Spleen (tissue), 11 donors: ENCODE measurements around the gene RASSF3. TPM values are rescaled to one million over a fixed set of nuclear protein-coding genes. Genes with fewer than 3 reads are reported as not detected.

Experiments
- DNase-seq: peaks from one replicate; pipeline ENCODE4 v3.0.0-alpha.2; 2020
- H3K27ac ChIP-seq, 8 donors: fragments of 200-600 bp; sonication (generic) in 7 of 8; 1 replicate in 4 of 8; 2 replicates in 4 of 8; pipeline versions ENCODE4 v1.5.0 to v1.8.0; 2016 to 2021; ENCODE audit warnings: inconsistent platforms in 4 of 8, mild to moderate bottlenecking in 4 of 8, moderate library complexity in 1 of 8
- H3K27me3 ChIP-seq, 7 donors: fragments of 200-600 bp; sonication (generic) in 6 of 7; replicated peaks in 1 of 7; 1 replicate in 4 of 7; 2 replicates in 3 of 7; pipeline versions ENCODE4 v1.5.0 to v1.8.0; 2016 to 2021; ENCODE audit warnings: inconsistent platforms in 3 of 7, mild to moderate bottlenecking in 1 of 7
- H3K36me3 ChIP-seq, 6 donors: fragments of 200-600 bp; sonication (generic) in 5 of 6; 1 replicate in 4 of 6; 2 replicates in 2 of 6; pipeline versions ENCODE4 v1.5.0 to v1.8.0; 2016 to 2021; ENCODE audit warnings: inconsistent platforms in 2 of 6
- H3K4me1 ChIP-seq, 6 donors: fragments of 200-600 bp; sonication (generic) in 5 of 6; 1 replicate in 3 of 6; 2 replicates in 3 of 6; pipeline versions ENCODE4 v1.5.0 to v1.8.0; 2016 to 2021; ENCODE audit warnings: inconsistent platforms in 3 of 6
- H3K4me3 ChIP-seq, 8 donors: fragments of 200-600 bp; sonication (generic) in 7 of 8; 1 replicate in 4 of 8; 2 replicates in 4 of 8; pipeline versions ENCODE4 v1.5.0 to v1.8.0; 2016 to 2021; ENCODE audit warnings: inconsistent platforms in 4 of 8, mild to moderate bottlenecking in 4 of 8, moderate library complexity in 2 of 8
- H3K9me3 ChIP-seq, 8 donors: fragments of 200-600 bp; sonication (generic) in 7 of 8; 1 replicate in 4 of 8; 2 replicates in 4 of 8; pipeline versions ENCODE4 v1.5.0 to v1.8.0; 2016 to 2021; ENCODE audit warnings: inconsistent platforms in 4 of 8
- POLR2A ChIP-seq, 3 donors: fragments of 450-650 bp; IDR thresholded peaks; one replicate each; pipeline ENCODE4 v1.5.1; 2017; ENCODE audit warnings: antibody characterized with exemption in 3 of 3, mild to moderate bottlenecking in 1 of 3
- POLR2AphosphoS5 ChIP-seq, 3 donors: sonication (generic); formaldehyde crosslinking; IDR thresholded peaks; one replicate each; pipeline ENCODE4 v1.5.1; 2017; ENCODE audit warnings: antibody characterized with exemption in 3 of 3
- WGBS, 5 donors: extraction: QIAGEN DNeasy Blood & Tissue Kit in 3 of 5; methylation state at CpG; one replicate each; pipeline versions ENCODE4 v1.1.5 to v1.1.7; 2013 to 2018; 5-methylcytosine and 5-hydroxymethylcytosine counted together
- intact Hi-C: fragments of 100-400 bp; cut with DNase I; formaldehyde crosslinking; loops from one replicate; pipeline ENCODE4 v1.15.0; 2023; ENCODE audit warnings: low total_unique reads
- polyA plus RNA-seq, 3 donors: library from polyadenylated mRNA; stranded (reverse); fragments of 200-250 nt; gene quantifications; one replicate each; pipeline ENCODE4 v1.2.1, GENCODE V29; 2013
- total RNA-seq, 7 donors: library from RNA; depleted of rRNA in 3 of 7; stranded (reverse); fragments of >200 nt in 3 of 7; fragmentation: NEBNext Ultra II Directional in 4 of 7; extraction: Animal tissue kit (Norgen Biotek cat#: 25700) in 4 of 7; gene quantifications; one replicate each; pipeline versions ENCODE4 v1.1.0 to v1.2.1, GENCODE V29; 2016 to 2021
- TF ChIP-seq, protein P1 (sequence below), 11 experiments: fragments of 200-600 bp in 7 of 11; fragments of 450-650 bp in 4 of 11; sonication (generic) in 4 of 11; IDR thresholded peaks in 8 of 11; conservative IDR thresholded peaks in 3 of 11; 1 replicate in 7 of 11; 2 replicates in 4 of 11; pipeline versions ENCODE4 v1.4.0 to v1.8.0; 2016 to 2021; ENCODE audit warnings: antibody characterized with exemption in 11 of 11, inconsistent platforms in 4 of 11, mild to moderate bottlenecking in 1 of 11
- donor health status: healthy with polysubstance abuse.
- donor health status: DM: no; HTN: no; CAD: no; lungs with moderate emphysema.
- donor health status: DM: no; HTN: no; CAD: no.
- donor health status: Bipolar disorder and iron deficiency.
- donor health status: healthy.
- donor health status: DM: no; HTN: no; CAD: no.
- donor health status: DM: yes; HTN: yes; CAD: no.

RASSF3 gene
- total and polyA plus RNA-seq, 10 donors = 31.0 to 120 (median 91.0) TPM

DNA sequence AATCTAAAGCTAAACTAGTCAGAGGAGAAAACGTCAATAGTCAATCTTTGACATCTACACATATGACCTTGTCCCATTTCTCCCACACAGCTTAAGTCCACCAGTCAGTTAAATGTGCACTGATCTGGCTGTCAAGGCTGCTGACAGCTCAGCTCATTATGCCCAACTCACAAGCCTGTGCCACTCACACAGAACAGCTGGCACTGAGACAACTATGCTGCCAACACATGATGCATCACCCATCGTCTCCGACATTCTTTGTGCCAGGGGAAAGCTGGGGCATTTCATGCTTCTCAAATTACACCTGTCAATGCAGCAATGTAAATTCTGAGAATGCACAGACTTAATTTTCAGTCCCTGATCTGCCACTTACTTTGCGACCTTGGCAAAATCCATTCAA lies 123.6 kb downstream of the RASSF3 start:
- intact Hi-C loops = no loop called here
- no peak overlapping the region for H3K27ac ChIP-seq

GRCh38 chr12:64735442-64735841 lies 125.1 kb downstream of the RASSF3 start:
- Histone ChIP-seq H3K9me3 (no peaks in the 10 kb centered on the region), H3K27me3 (no peaks in the 10 kb centered on the region), H3K4me1 (peaks cover 5 to 29% (median 12%) of the 10 kb centered on the region in 6 donors), H3K4me3 (no peak overlapping the region), H3K36me3 (peaks cover 2 to 99% (median 59%) of the 10 kb centered on the region in 6 donors), H3K27ac (no peak overlapping the region)
- TF ChIP-seq POLR2A (IDR thresholded peaks at IDR 0.05) (no peak), POLR2AphosphoS5 (IDR thresholded peaks at IDR 0.05) (no peak)
- TF ChIP-seq, protein P1, sequence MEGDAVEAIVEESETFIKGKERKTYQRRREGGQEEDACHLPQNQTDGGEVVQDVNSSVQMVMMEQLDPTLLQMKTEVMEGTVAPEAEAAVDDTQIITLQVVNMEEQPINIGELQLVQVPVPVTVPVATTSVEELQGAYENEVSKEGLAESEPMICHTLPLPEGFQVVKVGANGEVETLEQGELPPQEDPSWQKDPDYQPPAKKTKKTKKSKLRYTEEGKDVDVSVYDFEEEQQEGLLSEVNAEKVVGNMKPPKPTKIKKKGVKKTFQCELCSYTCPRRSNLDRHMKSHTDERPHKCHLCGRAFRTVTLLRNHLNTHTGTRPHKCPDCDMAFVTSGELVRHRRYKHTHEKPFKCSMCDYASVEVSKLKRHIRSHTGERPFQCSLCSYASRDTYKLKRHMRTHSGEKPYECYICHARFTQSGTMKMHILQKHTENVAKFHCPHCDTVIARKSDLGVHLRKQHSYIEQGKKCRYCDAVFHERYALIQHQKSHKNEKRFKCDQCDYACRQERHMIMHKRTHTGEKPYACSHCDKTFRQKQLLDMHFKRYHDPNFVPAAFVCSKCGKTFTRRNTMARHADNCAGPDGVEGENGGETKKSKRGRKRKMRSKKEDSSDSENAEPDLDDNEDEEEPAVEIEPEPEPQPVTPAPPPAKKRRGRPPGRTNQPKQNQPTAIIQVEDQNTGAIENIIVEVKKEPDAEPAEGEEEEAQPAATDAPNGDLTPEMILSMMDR (IDR thresholded peaks at IDR 0.05 in 8 of 11, conservative IDR thresholded peaks at IDR 0.05 in 3 of 11) = no peak
- DNase-seq = no peak
- intact Hi-C loops = no loop called here

More for the DNA sequence above, 123.6 kb downstream of the RASSF3 start:
- TF ChIP-seq POLR2A (IDR thresholded peaks at IDR 0.05) (no peak), POLR2AphosphoS5 (IDR thresholded peaks at IDR 0.05) (no peak)
- TF ChIP-seq, protein P1 (IDR thresholded peaks at IDR 0.05 in 8 of 11, conservative IDR thresholded peaks at IDR 0.05 in 3 of 11) = no peak
- H3K9me3 ChIP-seq = no peaks in the 10 kb centered on the region
- WGBS, 5 donors = 85 to 96% (median 93%) methylated on average over 4 of the region's 4 CpGs
- no peaks in the 10 kb centered on the region for H3K27me3 ChIP-seq
- DNase-seq = no peak
- H3K4me1 ChIP-seq = peaks cover 8 to 39% (median 23%) of the 10 kb centered on the region in 6 donors
- H3K36me3 ChIP-seq = peaks cover 0 to 88% (median 46%) of the 10 kb centered on the region in 6 donors
- H3K4me3 ChIP-seq = no peak overlapping the region

DNA sequence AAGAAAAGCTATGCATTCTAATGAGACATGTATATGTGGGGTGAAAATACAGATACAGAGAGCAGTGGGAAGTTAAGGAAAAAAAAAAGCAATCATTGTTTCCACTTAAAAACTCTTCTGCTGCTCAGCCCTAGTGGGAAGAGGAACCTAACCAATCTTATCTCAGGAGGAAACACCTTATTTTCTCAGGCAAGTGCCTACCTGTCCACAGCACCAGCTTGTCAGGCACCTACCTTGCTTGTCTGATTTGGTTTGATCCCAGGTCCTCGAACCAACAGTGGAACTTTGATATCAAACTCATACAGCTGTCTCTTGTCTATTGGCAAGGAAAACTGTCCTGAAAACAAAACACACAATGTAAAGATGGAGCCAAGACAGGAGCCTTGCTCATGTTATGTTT lies 126.5 kb downstream of the RASSF3 start:
- Histone ChIP-seq H3K27ac (no peak overlapping the region), H3K4me1 (peaks cover 0 to 30% (median 4%) of the 10 kb centered on the region in 6 donors), H3K4me3 (no peak overlapping the region), H3K36me3 (peaks cover 2 to 100% (median 68%) of the 10 kb centered on the region in 6 donors), H3K9me3 (no peaks in the 10 kb centered on the region), H3K27me3 (no peaks in the 10 kb centered on the region)
- intact Hi-C loops = no loop called here
- no peak for DNase-seq
- TF ChIP-seq, protein P1 (IDR thresholded peaks at IDR 0.05 in 8 of 11, conservative IDR thresholded peaks at IDR 0.05 in 3 of 11) = no peak
- no peak for TF ChIP-seq POLR2A (IDR thresholded peaks at IDR 0.05)
- no peak for TF ChIP-seq POLR2AphosphoS5 (IDR thresholded peaks at IDR 0.05)
- 78 to 96% (median 81%) methylated on average over 1 of the region's 1 CpG for WGBS, 5 donors

GRCh38 chr12:64737539-64737938 lies 127.2 kb downstream of the RASSF3 start:
- peaks cover 2 to 100% (median 75%) of the 10 kb centered on the region in 6 donors for H3K36me3 ChIP-seq
- DNase-seq = no peak

More at GRCh38 chr12:64737539-64737938, 127.2 kb downstream of the RASSF3 start:
- H3K27ac ChIP-seq = peak overlapping the region in 1 of 8 donors; percentile 5
- TF ChIP-seq POLR2A (IDR thresholded peaks at IDR 0.05) (no peak), POLR2AphosphoS5 (IDR thresholded peaks at IDR 0.05) (no peak)
- TF ChIP-seq, protein P1 (IDR thresholded peaks at IDR 0.05 in 8 of 11, conservative IDR thresholded peaks at IDR 0.05 in 3 of 11) = no peak
- no peaks in the 10 kb centered on the region for H3K27me3 ChIP-seq
- no peaks in the 10 kb centered on the region for H3K9me3 ChIP-seq
- no peak overlapping the region for H3K4me3 ChIP-seq
- intact Hi-C loops = no loop called here
- peaks cover 0 to 30% (median 4%) of the 10 kb centered on the region in 6 donors for H3K4me1 ChIP-seq
- 17 to 48% (median 21%) methylated on average over 1 of the region's 1 CpG for WGBS, 5 donors
